ENCODE measurements around the gene CBX5.
"Not testable (repeated sequence)": the region's sequence is repeated elsewhere in the genome, so short reads cannot be mapped to it uniquely, and the experiment has no call there.

DNA sequence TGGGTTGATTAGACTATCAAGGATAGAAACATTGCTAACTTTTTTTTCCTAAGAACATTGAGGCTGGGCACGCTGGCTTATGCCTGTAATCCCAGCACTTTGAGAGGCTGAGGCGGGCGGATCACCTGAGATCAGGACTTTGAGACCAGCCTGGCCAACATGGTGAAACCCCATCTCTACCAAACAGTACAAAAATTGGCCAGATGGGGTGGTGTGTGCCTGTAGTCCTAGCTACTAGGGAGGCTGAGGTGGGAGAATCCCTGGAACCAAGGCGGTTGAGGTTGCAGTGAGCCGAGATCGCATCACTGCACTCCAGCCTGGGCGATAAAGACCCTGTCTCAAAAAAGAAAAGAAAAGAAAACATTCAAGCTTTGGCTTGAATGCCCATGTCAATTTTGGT is 32.4 kb upstream of the CBX5 start:
- not testable (repeated sequence) for TF ChIP-seq YY1 (IDR thresholded peaks at IDR 0.05; ENCODE audit: insufficient read depth, insufficient read length); SUZ12 (IDR thresholded peaks at IDR 0.05; ENCODE audit: extremely low read depth, insufficient read depth, insufficient read length); ZNF274 (IDR thresholded peaks at IDR 0.05; ENCODE audit: low read depth, low read length)

Data from NT2/D1 (cell line).